GM18508 (cell line): ENCODE data around the gene RUVBL1.

Experiments used
- ATAC-seq: cut with Tn5 transposase; IDR thresholded peaks from one replicate; pipeline ENCODE4 v1.9.1; 2021; ENCODE audit warnings: moderate number of reproducible peaks; ENCODE audit not compliant: insufficient read depth, unreplicated experiment

The RUVBL1 gene

GRCh38 chr3:128071771-128072453 is 51.7 kb downstream of the RUVBL1 start:
- no peak for ATAC-seq

GRCh38 chr3:128070898-128071591 is 52.6 kb downstream of the RUVBL1 start:
- ATAC-seq: no peak

GRCh38 chr3:128069271-128069670 is 54.3 kb downstream of the RUVBL1 start:
- ATAC-seq: no peak

DNA sequence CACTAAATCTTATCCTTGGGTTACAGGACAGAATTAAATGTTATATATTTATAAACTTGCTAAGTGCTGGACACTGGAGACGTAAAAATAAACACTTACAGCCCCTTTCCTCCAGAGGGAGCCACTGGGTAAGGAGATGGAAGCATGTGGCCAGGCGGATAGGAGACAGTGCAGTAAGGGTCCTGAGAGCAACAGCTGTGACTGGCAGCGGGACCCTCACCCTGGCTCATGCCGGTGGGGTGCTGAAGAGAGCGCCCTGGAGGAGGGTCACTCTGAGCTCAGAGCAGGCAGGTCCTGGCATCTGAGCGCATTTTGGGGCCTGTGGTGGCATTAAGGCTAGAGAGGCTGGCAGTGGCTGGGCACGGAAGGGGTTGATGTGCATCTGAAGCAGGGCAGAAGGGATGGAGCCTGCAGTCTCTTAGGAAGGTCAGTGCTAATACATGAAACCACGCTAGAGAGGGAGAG is 55.4 kb downstream of the RUVBL1 start:
- no peak for ATAC-seq

DNA sequence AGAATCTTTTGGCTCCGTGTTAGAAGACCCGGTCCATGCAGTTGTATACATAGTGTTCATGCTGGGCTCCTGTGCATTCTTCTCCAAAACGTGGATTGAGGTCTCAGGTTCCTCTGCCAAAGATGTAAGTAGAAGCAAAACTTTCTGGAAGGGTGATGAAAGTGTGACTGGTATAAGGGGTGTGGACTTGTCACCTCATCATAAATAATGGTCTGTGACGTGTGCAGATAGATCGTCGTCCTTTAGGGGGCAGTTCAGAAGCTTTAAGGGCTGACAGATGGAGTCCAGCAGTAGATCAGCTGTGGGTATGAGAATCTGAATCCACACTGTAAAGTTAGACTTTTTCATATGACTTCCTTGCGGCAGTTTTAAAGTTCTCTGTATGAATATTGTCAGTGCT is 56.1 kb downstream of the RUVBL1 start:
- ATAC-seq: no peak

GRCh38 chr3:128066676-128067075 is 56.9 kb downstream of the RUVBL1 start:
- no peak for ATAC-seq

DNA sequence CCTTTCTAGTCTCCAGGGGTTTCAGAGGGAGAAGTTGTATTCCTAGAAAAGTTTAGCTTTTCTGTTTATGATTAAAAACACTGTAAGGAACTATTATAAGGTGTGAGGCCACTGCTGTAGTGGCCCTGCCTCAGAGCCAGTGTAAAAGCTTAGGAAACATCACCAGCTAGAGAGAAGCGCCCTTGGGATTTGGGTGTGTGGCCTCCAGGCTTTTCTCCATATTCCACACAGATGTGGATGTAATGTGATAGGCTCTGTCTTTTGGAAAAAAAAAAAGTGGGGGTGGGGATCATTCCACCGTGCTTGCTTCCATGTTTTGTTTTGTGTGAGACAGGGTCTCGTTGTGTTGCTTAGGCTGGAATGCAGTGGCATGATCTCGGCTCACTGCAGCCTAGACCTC is 57.5 kb downstream of the RUVBL1 start:
- no peak for ATAC-seq

GRCh38 chr3:128064962-128065361 is 58.6 kb downstream of the RUVBL1 start:
- ATAC-seq: no peak

- no peak for ATAC-seq
Observed at GRCh38 chr3:128063865-128064264, 59.7 kb downstream of the RUVBL1 start.

GRCh38 chr3:128062033-128062745 is 61.4 kb downstream of the RUVBL1 start:
- no peak for ATAC-seq

- ATAC-seq: no peak
Observed at GRCh38 chr3:128060473-128061381, 62.9 kb downstream of the RUVBL1 start.

- ATAC-seq: no peak
Observed at GRCh38 chr3:128056258-128056657, 67.4 kb downstream of the RUVBL1 start.

DNA sequence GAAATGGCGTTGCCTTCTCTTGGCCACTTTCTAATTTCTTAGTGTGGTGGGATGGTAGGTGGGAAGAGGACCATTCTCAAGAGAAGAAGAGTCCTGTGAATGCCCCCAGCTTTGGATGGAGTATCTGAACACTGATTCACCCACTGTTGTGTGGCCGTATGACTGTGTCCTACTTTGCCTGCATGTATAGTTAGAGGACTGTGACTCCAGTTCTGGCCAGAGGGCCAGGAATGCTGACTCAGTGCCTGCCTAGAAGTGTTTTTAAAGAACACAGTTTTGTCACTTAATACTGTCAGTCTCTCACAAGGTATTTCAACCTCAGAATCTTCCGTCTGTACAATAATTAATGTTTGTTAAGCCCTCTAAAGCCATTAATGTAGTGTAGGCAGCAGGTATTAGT is 69.2 kb downstream of the RUVBL1 start:
- ATAC-seq: no peak

- ATAC-seq: no peak
Observed at GRCh38 chr3:128053614-128054013, 70.0 kb downstream of the RUVBL1 start.

DNA sequence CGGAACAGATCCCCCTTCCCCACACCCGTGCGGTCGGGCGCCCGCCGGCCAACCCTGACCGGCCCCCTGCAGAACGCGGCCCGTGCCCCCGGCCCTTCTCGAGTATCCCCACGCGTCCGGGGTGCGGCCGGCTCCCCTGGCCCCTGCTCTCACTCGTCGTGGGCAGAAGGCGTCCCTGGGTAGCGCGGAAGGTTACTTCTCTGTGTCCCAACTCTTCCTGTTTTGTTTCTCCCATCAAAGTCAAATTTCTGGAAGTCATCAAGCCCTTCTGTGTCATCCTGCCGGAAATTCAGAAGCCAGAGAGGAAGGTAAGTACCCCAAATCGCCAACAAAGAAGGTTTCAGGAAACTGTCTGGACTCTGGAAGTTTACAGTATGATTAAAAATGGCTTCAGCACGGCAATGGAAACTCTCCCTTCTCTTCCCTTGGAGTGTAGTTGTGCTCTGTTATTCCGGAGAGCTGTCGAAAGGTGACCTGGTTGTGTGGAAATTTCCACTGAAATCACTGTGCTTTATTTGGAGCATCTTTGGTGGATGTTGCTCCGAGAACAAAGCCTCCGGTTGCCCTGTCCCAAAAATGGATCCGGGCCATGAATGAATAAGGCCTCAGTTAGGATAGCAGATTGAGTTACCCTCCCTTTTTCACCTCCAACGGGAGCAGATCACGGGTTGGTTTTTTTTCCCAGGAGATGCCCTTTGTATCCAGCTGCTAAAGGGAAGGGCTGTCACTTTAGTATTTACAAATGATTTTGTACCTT is 70.8 kb downstream of the RUVBL1 start:
- ATAC-seq: no peak

DNA sequence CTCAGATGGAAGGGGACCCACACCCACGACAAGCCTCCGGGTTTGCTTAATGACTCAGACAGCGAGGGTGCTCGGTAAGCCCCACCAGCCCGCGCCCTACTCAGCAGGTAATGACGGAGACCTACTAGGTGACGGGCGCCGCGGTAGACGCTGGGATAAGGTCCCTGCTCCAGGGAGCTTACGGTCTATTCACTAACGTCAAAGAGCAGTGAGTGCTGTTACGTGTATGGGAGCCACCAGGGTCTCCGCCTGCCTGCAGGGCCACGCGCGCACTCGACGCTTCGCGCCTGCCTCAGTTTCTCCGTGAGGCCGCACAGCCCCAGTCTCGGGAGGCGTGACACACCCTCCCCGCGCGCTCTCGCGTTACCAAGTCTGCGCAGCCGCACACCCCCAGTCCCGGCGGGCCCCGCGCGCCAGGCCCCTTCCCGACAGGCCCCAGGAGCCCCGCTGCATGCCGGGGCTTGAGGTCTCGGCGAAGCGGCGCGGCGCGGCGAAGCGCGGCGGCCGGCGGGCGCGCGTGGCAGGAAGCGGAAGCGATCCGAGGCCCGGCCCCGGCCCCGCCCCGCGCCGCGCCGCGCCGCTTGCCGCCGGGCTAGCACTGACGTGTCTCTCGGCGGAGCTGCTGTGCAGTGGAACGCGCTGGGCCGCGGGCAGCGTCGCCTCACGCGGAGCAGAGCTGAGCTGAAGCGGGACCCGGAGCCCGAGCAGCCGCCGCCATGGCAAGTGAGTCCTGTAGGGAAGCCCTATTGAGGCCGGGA is 71.6 kb downstream of the RUVBL1 start, which contains the start of gene SEC61A1:
Gene SEC61A1, plus strand, starts transcription at position 601 of the 758 bp plus-strand sequence. Its CDS starts 116 bp downstream, at position 717.
- peak; percentile 47 for ATAC-seq

GRCh38 chr3:128051459-128051836 is 72.2 kb downstream of the RUVBL1 start:
- no peak for ATAC-seq

DNA sequence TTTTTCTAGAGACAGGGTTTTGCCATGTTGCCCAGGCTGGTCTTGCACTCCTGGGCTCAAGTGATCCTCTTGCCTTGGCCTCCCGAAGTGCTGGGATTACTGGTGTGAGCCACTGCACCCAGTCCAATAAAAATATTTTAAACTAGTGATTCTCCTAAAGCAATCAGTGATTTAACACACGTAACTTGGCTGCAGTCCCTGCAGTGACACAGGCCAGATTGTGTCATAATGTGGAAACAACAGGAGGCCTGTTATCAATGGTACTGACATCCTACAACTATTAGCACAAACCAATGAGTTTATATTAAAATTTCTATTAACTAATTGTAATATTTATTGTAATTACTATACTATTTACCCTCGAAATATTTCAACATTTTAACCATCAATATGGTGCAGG is 73.0 kb downstream of the RUVBL1 start:
- no peak for ATAC-seq

- no peak for ATAC-seq
Observed at GRCh38 chr3:128041344-128041743, 82.3 kb downstream of the RUVBL1 start.
